CD4-positive, alpha-beta T cell treated with Interleukin-17A for 1 hour (primary cell): ENCODE data around the gene CAAP1.
"Not testable (repeated sequence)": the region's sequence is repeated elsewhere in the genome, so short reads cannot be mapped to it uniquely, and the experiment has no call there.

Experiments
- DNase-seq: peaks from one replicate; pipeline ENCODE4 v3.0.0-alpha.2; 2020

Gene CAAP1

GRCh38 chr9:26828391-26828955, 64.1 kb downstream of the CAAP1 start:
- DNase-seq: not testable (repeated sequence)

GRCh38 chr9:26814799-26815198, 77.8 kb downstream of the CAAP1 start:
- no peak for DNase-seq

- no peak for DNase-seq
Observed at GRCh38 chr9:26813247-26813646, 79.4 kb downstream of the CAAP1 start.

- no peak for DNase-seq
Observed at GRCh38 chr9:26812217-26812616, 80.4 kb downstream of the CAAP1 start.

- DNase-seq: no peak
Observed at GRCh38 chr9:26811106-26811505, 81.5 kb downstream of the CAAP1 start.

GRCh38 chr9:26809795-26810194, 82.8 kb downstream of the CAAP1 start:
- no peak for DNase-seq

GRCh38 chr9:26807161-26807560, 85.4 kb downstream of the CAAP1 start:
- no peak for DNase-seq

- DNase-seq: no peak
Observed at GRCh38 chr9:26802921-26803320, 89.7 kb downstream of the CAAP1 start.

GRCh38 chr9:26801772-26802171, 90.8 kb downstream of the CAAP1 start:
- DNase-seq: no peak

GRCh38 chr9:26800322-26800721, 92.3 kb downstream of the CAAP1 start:
- no peak for DNase-seq

- no peak for DNase-seq
Observed at GRCh38 chr9:26791274-26791673, 101.3 kb downstream of the CAAP1 start.
